ENCODE results near the gene AMOTL2. TPM values are rescaled to one million over a fixed set of nuclear protein-coding genes. Genes with fewer than 3 reads are reported as not detected.

AMOTL2 gene
- total and polyA plus RNA-seq, 9 of the 15 experiments (the other 6 are each of a cell fraction or from before 2014, with no cell fraction given) = 0.12 to 0.31 TPM; not detected in 7

GRCh38 chr3:134311265-134311664 is 63.0 kb downstream of the AMOTL2 start:
- Histone ChIP-seq H3K9me1 (ENCODE audit: control insufficient read depth, insufficient read depth, low read length) (no peaks in the 10 kb centered on the region), H3K9ac (ENCODE audit: insufficient read depth in 1 of 2, low read depth in 2 of 2, low read length in 2 of 2) (no peak overlapping the region), H3K27ac (ENCODE audit: extremely low read depth, low read depth, low read length) (no peak overlapping the region), H3K4me1 (replicated peaks in 1 of 2; ENCODE audit: control insufficient read depth in 2 of 2, insufficient read depth in 2 of 2, low read length in 2 of 2) (peaks cover 0 to 13% of the 10 kb centered on the region in 2 experiments; a peak in 3 of 5 replicates), H3K36me3 (ENCODE audit: control insufficient read depth, insufficient read depth, low read length) (no peaks in the 10 kb centered on the region), H4K20me1 (replicated peaks; ENCODE audit: control insufficient read depth, insufficient read depth, low read length) (no peaks in the 10 kb centered on the region), H3K79me2 (ENCODE audit: control insufficient read depth, insufficient read depth, low read length) (no peaks in the 10 kb centered on the region), H3K9me3 (replicated peaks; ENCODE audit: control insufficient read depth, insufficient read depth, low read depth, low read length) (no peaks in the 10 kb centered on the region), H3K4me3 (no peak overlapping the region), H3K27me3 (ENCODE audit: control insufficient read depth in 2 of 2, insufficient read depth in 2 of 2, low read length in 2 of 2) (peaks cover 2 to 39% of the 10 kb centered on the region in 2 experiments; a peak in 3 of 5 replicates), H2AFZ (ENCODE audit: low read depth, low read length) (no peak overlapping the region), H3K4me2 (ENCODE audit: insufficient read depth, low read length) (no peak overlapping the region)
- intact Hi-C loops (cut with micrococcal nuclease) = no loop called here
- ChIA-PET POLR2A (no interaction called here), CTCF (ENCODE audit: low intra/inter-chr PET ratio) (interaction anchor here (0.9 to 3.5 kb wide), 2 partner anchors 163 to 182 kb away, joined by 3 to 23 read pairs; no protein-coding TSS in a partner anchor)
- BruUV-seq (replicated peaks) = no TSS peak
- no peak for ATAC-seq
- TF ChIP-seq FOXM1 (IDR thresholded peaks at IDR 0.05; ENCODE audit: low read depth) (no peak), FOXM1 (CRISPR knock-in tag; IDR thresholded peaks at IDR 0.05; ENCODE audit: low read depth) (no peak), THAP7 (CRISPR knock-in tag; IDR thresholded peaks at IDR 0.05) (no peak), ZSCAN29 (IDR thresholded peaks at IDR 0.05) (no peak), THRAP3 (IDR thresholded peaks at IDR 0.05; ENCODE audit: borderline replicate concordance) (no peak)
- 0% methylated on average over 2 of the region's 2 CpGs for WGBS (ENCODE audit: insufficient coverage, low coverage, missing lambda C conversion rate)
- in situ Hi-C loops (cut with MboI) = no loop called here
- FAIRE-seq = no peak
- no peak for DNase-seq (ENCODE audit: extremely low read depth in 1 of 4, low spot score in 3 of 4)

Measured in K562 (cell line).